Uterus (tissue), 2 donors: Measurements from ENCODE around the gene NDE1.

Source experiments
- CTCF ChIP-seq, 4 experiments: fragments of 200-600 bp in 2 of 4; fragments of 450-650 bp in 2 of 4; sonication (generic) in 2 of 4; IDR thresholded peaks; one replicate each; pipeline ENCODE4 v1.5.1; 2016 to 2019; ENCODE audit warnings: antibody characterized with exemption in 4 of 4, mild to moderate bottlenecking in 2 of 4, moderate library complexity in 1 of 4
- POLR2A ChIP-seq, 2 donors: fragments of 450-650 bp; IDR thresholded peaks; one replicate each; pipeline ENCODE4 v1.6.1; 2016; ENCODE audit warnings: antibody characterized with exemption in 2 of 2, mild to moderate bottlenecking in 1 of 2, moderate library complexity in 1 of 2

DNA sequence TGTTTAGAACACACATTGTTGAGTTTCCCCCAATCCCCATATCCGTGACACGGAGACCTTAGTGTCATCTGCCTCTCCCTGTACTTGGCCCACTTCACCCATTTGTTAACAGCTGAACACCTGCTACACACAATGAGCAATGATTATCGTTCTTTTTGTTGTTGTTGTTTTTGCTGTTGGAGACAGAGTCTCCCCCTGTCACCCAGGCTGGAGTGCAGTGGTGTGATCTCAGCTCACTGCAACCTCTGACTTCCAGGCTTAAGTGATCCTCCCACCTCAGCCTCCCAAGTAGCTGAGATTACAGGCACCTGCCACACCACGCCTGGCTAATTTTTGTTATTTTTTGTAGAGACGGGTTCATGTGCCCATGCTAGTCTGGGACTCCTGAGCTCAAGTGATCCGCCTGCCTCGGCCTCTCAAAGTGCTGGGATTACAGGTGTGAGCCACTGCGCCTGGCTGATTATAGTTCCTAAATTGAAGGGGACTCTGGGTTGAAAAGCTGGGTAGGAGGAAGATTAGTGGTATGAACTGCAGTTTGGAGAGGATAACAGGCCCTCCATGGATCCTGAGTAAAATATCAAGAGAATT is 21.6 kb downstream of the NDE1 start:
- TF ChIP-seq CTCF (IDR thresholded peaks at IDR 0.05) (no peak), POLR2A (IDR thresholded peaks at IDR 0.05) (no peak)
